Liver (tissue), 9 donors: ENCODE data around the gene EIF5B. TPM values are rescaled to one million over a fixed set of nuclear protein-coding genes. Genes with fewer than 3 reads are reported as not detected.
"Not testable (repeated sequence)": the region's sequence is repeated elsewhere in the genome, so short reads cannot be mapped to it uniquely, and the experiment has no call there.

ENCODE experiments used
- DNase-seq: peaks from one replicate; pipeline ENCODE4 v3.0.0-alpha.2; 2017; ENCODE audit warnings: low spot score
- H3K27ac ChIP-seq, 2 donors: one replicate each; pipeline ENCODE4 v1.7.0; 2013; ENCODE audit warnings: inconsistent platforms in 2 of 2, low read length in 2 of 2, control low read depth in 1 of 2, low read depth in 1 of 2, mild to moderate bottlenecking in 1 of 2
- H3K27me3 ChIP-seq, 4 donors: one replicate each; pipeline versions ENCODE4 v1.6.1 to v1.7.0; 2013; ENCODE audit warnings: low read length in 3 of 4, inconsistent platforms in 1 of 4, mild to moderate bottlenecking in 1 of 4, moderate library complexity in 1 of 4; ENCODE audit not compliant: control insufficient read depth in 4 of 4, insufficient read depth in 4 of 4
- H3K36me3 ChIP-seq, 4 donors: one replicate each; pipeline versions ENCODE4 v1.6.1 to v1.7.0; 2013; ENCODE audit warnings: low read length in 3 of 4, mild to moderate bottlenecking in 3 of 4, low read depth in 1 of 4, moderate library complexity in 1 of 4; ENCODE audit not compliant: control insufficient read depth in 4 of 4, insufficient read depth in 3 of 4
- H3K4me1 ChIP-seq, 4 donors: one replicate each; pipeline versions ENCODE4 v1.6.1 to v1.7.0; 2013; ENCODE audit warnings: low read length in 3 of 4, mild to moderate bottlenecking in 3 of 4, moderate library complexity in 1 of 4; ENCODE audit not compliant: control insufficient read depth in 4 of 4, insufficient read depth in 4 of 4
- H3K4me3 ChIP-seq, 3 donors: one replicate each; pipeline versions ENCODE4 v1.6.1 to v1.7.0; 2013; ENCODE audit warnings: low read length in 3 of 3, control low read depth in 1 of 3, low read depth in 1 of 3, mild to moderate bottlenecking in 1 of 3
- H3K9ac ChIP-seq, 2 donors: one replicate each; pipeline ENCODE4 v1.7.0; 2013; ENCODE audit warnings: low read length in 2 of 2, mild to moderate bottlenecking in 2 of 2, moderate library complexity in 2 of 2, control low read depth in 1 of 2, low read depth in 1 of 2
- H3K9me3 ChIP-seq, 4 donors: one replicate each; pipeline versions ENCODE4 v1.6.1 to v1.7.0; 2013; ENCODE audit warnings: low read length in 3 of 4; ENCODE audit not compliant: control insufficient read depth in 4 of 4
- ATF3 ChIP-seq: IDR thresholded peaks from 2 replicates; pipeline ENCODE4 v1.6.1; 2016; ENCODE audit warnings: antibody characterized with exemption
- EGR1 ChIP-seq, 2 donors: IDR thresholded peaks; 2 replicates each; pipeline ENCODE4 v1.6.1; 2016 to 2018; ENCODE audit warnings: antibody characterized with exemption in 2 of 2, low read depth in 2 of 2
- FOXA1 ChIP-seq: IDR thresholded peaks from 2 replicates; pipeline ENCODE4 v1.6.1; 2016; ENCODE audit warnings: antibody characterized with exemption
- FOXA2 ChIP-seq: IDR thresholded peaks from 2 replicates; pipeline ENCODE4 v1.6.1; 2016; ENCODE audit warnings: antibody characterized with exemption
- GABPA ChIP-seq, 2 donors: IDR thresholded peaks in 1 of 2; conservative IDR thresholded peaks in 1 of 2; 2 replicates each; pipeline ENCODE4 v1.6.1; 2016; ENCODE audit warnings: antibody characterized with exemption in 2 of 2, mild to moderate bottlenecking in 1 of 2, moderate library complexity in 1 of 2
- HNF4A ChIP-seq, 2 donors: conservative IDR thresholded peaks; 2 replicates each; pipeline ENCODE4 v1.6.1; 2016; ENCODE audit warnings: antibody characterized with exemption in 2 of 2, mild to moderate bottlenecking in 2 of 2
- HNF4G ChIP-seq: IDR thresholded peaks from 2 replicates; pipeline ENCODE4 v1.6.1; 2016; ENCODE audit warnings: antibody characterized with exemption
- MAX ChIP-seq: IDR thresholded peaks from 2 replicates; pipeline ENCODE4 v1.6.1; 2016; ENCODE audit warnings: antibody characterized with exemption
- NR2F2 ChIP-seq: IDR thresholded peaks from 2 replicates; pipeline ENCODE4 v1.6.1; 2016; ENCODE audit warnings: antibody characterized with exemption
- RAD21 ChIP-seq, 2 donors: IDR thresholded peaks; 2 replicates each; pipeline ENCODE4 v1.6.1; 2016; ENCODE audit warnings: antibody characterized with exemption in 2 of 2, mild to moderate bottlenecking in 2 of 2
- RXRA ChIP-seq, 2 donors: IDR thresholded peaks; 2 replicates each; pipeline ENCODE4 v1.6.1; 2017 to 2018; ENCODE audit warnings: antibody characterized with exemption in 2 of 2, mild to moderate bottlenecking in 1 of 2
- SP1 ChIP-seq: IDR thresholded peaks from 2 replicates; pipeline ENCODE4 v1.6.1; 2018; ENCODE audit warnings: antibody characterized with exemption, mild to moderate bottlenecking
- TAF1 ChIP-seq: conservative IDR thresholded peaks from 2 replicates; pipeline ENCODE4 v1.6.1; 2016; ENCODE audit warnings: antibody characterized with exemption, mild to moderate bottlenecking
- YY1 ChIP-seq: IDR thresholded peaks from 2 replicates; pipeline ENCODE4 v1.6.1; 2016; ENCODE audit warnings: antibody characterized with exemption, mild to moderate bottlenecking
- ZBTB33 ChIP-seq: IDR thresholded peaks from 2 replicates; pipeline ENCODE4 v1.6.1; 2016; ENCODE audit warnings: antibody characterized with exemption
- WGBS: extraction: QIAGEN DNeasy Blood & Tissue Kit; methylation state at CpG from one replicate; pipeline ENCODE4 v1.1.7; 2013; 5-methylcytosine and 5-hydroxymethylcytosine counted together
- polyA plus RNA-seq, 2 donors: library from polyadenylated mRNA; stranded (reverse) in 1 of 2; unstranded in 1 of 2; fragments of 200-250 nt in 1 of 2; fragments of >200 nt in 1 of 2; fragmentation: Nextera tagmentation in 1 of 2; extraction: Ambion mirVana in 1 of 2; gene quantifications; one replicate each; pipeline versions ENCODE4 v1.2.1 to v1.2.3, GENCODE V29; 2013 to 2015
- total RNA-seq, 2 donors: library from RNA; depleted of rRNA; stranded (reverse); fragments of >200 nt; gene quantifications; one replicate each; pipeline ENCODE4 v1.2.3, GENCODE V29; 2014
- donor health status: healthy.
- donor health status: healthy.
- donor health status: healthy.
- donor health status: healthy.
- donor health status: healthy.

EIF5B gene
- total and polyA plus RNA-seq, 4 donors, result 10.2 to 23.7 (median 17.7) TPM

GRCh38 chr2:99345446-99345845, 8.3 kb downstream of the EIF5B start:
- not testable (repeated sequence) for H3K27ac ChIP-seq, H3K9ac ChIP-seq, H3K4me1 ChIP-seq, H3K4me3 ChIP-seq, DNase-seq, H3K9me3 ChIP-seq, H3K27me3 ChIP-seq, H3K36me3 ChIP-seq
- 98% methylated on average over 7 of the region's 7 CpGs for WGBS

GRCh38 chr2:99346218-99346617, 9.0 kb downstream of the EIF5B start:
- Histone ChIP-seq H3K27ac (no peak overlapping the region), H3K36me3 (no peaks in the 10 kb centered on the region), H3K9ac (no peak overlapping the region), H3K9me3 (no peaks in the 10 kb centered on the region), H3K4me3 (no peak overlapping the region), H3K27me3 (no peaks in the 10 kb centered on the region), H3K4me1 (no peaks in the 10 kb centered on the region)
- DNase-seq, result no peak
- TF ChIP-seq FOXA2 (no peak), NR2F2 (no peak), SP1 (no peak), YY1 (no peak), HNF4G (no peak), HNF4A (conservative IDR thresholded peaks at IDR 0.05) (no peak), EGR1 (IDR thresholded peaks at IDR 0.05; ENCODE audit: low read depth in 2 of 2) (no peak), TAF1 (no peak), RXRA (IDR thresholded peaks at IDR 0.05) (no peak), GABPA (IDR thresholded peaks at IDR 0.05 in 1 of 2, conservative IDR thresholded peaks at IDR 0.05 in 1 of 2) (no peak), ZBTB33 (no peak), ATF3 (no peak), MAX (no peak), FOXA1 (no peak), RAD21 (IDR thresholded peaks at IDR 0.05) (no peak)

GRCh38 chr2:99348173-99348572, 11.0 kb downstream of the EIF5B start:
- H3K27me3 ChIP-seq, result no peaks in the 10 kb centered on the region
- TF ChIP-seq MAX (no peak), EGR1 (IDR thresholded peaks at IDR 0.05; ENCODE audit: low read depth in 2 of 2) (no peak), HNF4G (no peak), NR2F2 (no peak)
- no peaks in the 10 kb centered on the region for H3K36me3 ChIP-seq
- H3K9me3 ChIP-seq, result no peaks in the 10 kb centered on the region
- H3K4me1 ChIP-seq, result peaks cover 0 to 1% (median 0%) of the 10 kb centered on the region in 4 donors
- H3K4me3 ChIP-seq, result no peak overlapping the region
- 94% methylated on average over 3 of the region's 3 CpGs for WGBS
- H3K27ac ChIP-seq, result no peak overlapping the region
- DNase-seq, result no peak
- no peak overlapping the region for H3K9ac ChIP-seq
